GM15510 (cell line): ENCODE results near the gene PLBD2.

Experiments used
- POLR2A ChIP-seq: IDR thresholded peaks from 3 replicates; pipeline ENCODE4 v1.6.1; 2011; ENCODE audit warnings: borderline replicate concordance; ENCODE audit not compliant: insufficient read length; ENCODE audit errors: extremely low read depth

PLBD2 gene

DNA sequence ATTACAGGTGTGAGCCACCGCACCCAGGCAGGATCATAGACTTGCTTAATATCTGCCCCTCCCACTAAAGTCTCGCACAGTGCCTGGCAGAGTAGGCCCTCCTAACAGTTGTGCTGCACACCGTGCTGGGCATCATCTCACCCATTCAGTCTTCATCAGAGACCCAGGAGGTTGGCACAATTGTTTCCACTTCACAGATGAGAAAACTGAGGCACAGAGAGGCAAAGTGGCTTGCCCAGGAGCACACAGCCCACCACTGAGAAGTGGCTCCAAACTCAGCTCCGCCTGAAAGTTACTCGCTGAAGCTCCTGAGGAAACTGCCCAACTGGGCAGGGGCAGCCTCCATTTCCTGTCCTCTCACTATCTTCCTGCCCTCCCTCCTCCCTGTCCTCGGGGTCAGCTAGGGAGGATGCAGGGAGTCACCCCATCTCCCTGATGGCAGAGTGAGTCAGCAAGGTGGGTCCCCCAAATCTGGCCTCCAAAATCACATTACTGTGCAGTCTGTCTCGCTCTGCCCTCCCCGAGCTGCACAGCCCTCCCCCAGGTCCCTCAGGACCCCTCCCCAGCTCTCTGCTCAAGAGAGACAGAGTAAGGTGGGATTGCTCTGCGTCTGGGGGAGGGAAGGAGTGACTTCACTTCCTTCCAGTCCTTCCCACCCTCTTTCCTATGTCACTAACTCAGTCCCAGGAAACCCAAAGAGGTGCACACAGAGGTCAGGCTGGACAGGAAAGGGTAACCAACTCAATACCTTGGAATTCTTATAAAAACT, 29.2 kb upstream of the PLBD2 start:
- no peak for TF ChIP-seq POLR2A

GRCh38 chr12:113329791-113330417, 28.5 kb upstream of the PLBD2 start:
- no peak for TF ChIP-seq POLR2A

DNA sequence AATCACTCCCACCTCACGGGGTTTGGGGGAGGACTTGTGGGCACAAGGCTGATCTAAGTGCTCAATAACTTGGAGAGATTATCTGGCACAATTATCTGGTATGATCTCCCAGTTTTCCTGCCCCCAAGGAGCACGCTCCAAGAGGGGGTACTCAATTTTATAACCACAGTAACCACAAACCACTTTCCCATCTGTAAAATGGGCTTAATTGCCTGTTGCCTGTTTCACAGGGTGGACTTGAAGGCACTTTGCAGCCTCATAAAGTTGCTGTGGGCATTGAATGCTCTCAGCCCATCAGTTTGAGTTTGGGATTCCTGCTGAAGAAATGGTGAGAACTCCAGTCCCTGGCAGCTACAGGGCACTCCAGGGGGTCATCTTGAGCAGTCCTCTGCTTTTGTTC, 27.9 kb upstream of the PLBD2 start:
- TF ChIP-seq POLR2A = no peak

DNA sequence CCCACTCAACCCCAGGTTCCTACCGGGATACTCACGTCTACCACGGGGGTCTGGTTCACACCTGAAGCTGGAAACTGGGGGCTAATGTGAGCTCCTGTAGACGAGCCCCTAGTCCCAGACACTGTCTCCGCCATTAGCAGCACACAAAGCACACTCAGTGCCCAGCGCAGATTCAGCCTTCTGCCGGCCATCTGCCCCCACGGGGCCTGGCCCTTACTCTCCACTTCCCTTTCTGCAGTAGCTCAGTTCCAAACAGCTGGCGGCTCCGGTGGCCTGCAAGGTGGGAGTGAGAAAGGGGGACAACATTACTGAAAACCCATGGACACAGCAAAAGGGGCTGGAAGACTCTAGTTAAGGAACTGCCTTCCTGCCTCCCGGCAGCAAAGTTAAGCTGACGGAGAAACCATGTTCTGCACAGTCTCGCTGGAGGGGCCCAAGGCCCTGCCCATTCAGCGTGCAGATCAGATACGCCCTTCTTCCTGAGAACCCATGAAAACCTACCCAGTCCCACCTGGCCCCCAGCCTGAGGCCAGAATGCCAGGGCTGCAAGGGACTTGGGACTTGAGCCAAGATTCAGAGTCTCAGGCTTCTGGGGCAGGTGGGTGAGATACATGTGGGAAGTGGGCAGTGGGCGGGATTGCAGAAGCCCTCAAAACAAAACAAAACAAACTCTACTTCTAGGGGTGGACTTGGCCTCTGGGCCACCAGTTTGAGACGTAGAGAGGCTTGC, 25.5 kb upstream of the PLBD2 start:
- TF ChIP-seq POLR2A = no peak

GRCh38 chr12:113333418-113333750, 25.0 kb upstream of the PLBD2 start:
- no peak for TF ChIP-seq POLR2A

DNA sequence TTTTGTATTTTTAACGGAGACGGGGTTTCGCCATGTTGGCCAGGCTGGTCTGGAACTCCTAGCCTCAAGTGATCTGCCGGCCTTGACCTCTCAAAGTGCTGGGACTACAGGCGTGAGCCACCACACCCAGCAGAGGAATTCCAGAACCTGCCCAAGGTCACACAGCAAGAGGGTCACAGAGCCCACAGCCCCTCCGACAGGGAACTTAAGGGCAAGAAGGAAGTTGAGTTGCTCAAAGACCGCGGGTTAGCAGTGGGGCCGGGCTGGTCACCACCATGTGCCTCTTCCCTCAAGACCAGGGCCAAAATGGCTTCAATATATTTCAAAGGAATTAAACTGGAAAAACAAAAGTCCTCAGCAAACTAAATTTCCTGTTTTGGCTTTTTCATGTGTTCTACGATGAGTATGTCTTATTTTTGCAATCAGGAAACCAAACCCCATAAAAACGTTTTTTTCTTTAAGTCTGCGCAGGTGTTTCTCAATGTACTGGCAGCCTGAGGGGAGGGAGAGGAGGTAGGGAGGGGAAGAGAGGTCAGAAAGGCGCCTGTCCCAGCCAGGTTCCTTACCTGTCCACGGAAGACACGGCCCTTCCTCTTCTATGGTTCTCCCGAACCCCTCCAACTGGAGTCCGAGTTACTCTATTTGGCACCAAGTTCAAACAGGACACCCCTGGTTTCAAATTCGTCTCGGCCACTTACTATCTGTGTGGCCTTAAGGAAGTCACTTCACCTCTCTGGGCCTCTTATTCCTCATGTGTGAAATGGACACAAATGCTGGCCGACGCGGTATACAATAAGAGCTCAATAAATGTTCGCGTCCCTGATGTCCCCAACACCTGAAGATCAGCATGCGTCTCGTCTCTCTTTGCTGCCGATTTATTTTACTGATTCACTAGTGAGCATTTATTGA, 24.3 kb upstream of the PLBD2 start:
- no peak for TF ChIP-seq POLR2A

GRCh38 chr12:113334786-113335539, 23.4 kb upstream of the PLBD2 start, which contains the start of gene SLC8B1:
Gene SLC8B1, minus strand, starts transcription at chr12:113335109. Its CDS starts 2,231 bp downstream, at chr12:113332878.
- peak; percentile 86 for TF ChIP-seq POLR2A

DNA sequence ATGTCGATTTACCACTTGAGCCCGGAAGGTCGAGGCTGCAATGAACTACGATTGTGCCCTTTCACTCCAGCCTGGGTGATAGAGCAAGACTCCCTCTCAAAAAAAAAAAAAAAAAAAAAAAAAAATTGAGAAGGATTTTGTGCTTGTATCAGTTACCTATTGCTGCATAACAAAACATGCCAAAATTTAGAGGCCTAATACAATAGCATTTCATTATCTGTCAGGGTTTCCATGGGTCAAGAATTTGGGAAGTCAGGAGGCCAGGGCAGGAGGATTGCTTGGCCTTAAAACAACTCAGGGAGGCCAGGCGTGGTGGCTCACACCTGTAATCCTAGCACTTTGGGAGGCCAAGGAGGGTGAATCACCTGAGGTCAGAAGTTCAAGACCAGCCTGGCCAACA, 18.8 kb upstream of the PLBD2 start:
- no peak for TF ChIP-seq POLR2A

GRCh38 chr12:113340061-113340460, 18.3 kb upstream of the PLBD2 start:
- no peak for TF ChIP-seq POLR2A

DNA sequence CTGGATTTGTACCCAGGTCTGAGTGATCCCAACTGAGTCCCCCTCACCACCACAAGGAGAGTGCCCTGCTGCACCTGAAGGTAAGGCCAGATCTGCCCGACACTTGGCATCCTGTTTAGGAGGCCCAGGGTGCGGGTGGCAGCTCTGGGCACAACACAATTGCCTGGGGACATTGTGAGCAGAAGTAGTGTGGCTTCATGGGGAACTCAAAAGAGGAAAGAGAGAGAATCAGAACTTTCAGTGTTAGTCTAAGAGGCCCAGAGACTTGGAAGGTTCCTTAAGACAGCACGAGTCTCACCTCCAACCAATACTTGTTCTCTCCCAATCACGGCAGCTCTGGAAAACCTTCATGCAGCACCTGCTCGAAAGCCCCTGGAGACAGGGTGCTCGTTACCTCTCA, 16.9 kb upstream of the PLBD2 start:
- TF ChIP-seq POLR2A = no peak

DNA sequence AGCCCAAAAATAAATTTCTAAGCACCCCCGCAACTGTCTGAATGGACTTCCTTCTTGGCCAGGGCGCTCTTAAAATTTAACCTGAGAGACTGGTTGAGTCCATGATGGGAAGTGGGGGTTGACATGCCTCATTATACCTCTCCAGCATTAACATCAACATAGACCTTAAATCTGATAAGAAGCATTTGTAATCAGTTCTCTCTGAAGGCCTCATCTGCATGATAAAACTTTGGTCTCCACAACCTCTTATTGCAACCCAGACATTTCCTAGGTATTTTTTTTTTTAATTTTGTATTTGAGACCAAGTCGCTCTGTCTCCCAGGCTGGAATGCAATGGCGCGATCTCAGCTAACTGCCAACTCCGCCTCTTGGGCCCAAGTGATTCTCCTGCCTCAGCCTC, 13.1 kb upstream of the PLBD2 start:
- TF ChIP-seq POLR2A = no peak

GRCh38 chr12:113346353-113346752, 12.0 kb upstream of the PLBD2 start:
- no peak for TF ChIP-seq POLR2A

DNA sequence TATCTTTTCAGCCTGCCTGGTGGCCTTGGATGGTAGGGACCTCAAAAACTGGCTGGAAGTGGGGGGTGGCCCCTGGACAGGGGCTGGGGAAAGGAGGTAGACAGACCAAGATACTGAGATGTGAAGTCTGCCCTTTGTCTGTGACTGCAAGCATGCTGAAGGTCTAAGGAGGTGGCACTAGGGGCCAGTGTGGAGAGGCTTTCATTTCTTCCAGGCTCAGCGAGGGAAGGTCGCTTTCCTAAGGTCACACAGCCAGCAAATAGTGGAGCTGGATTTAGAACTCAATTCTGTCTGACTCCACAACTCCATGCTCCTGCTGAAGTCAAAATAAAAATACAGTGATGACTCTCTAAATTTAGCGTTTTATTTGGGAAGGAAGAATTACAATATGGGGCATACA, 11.3 kb upstream of the PLBD2 start:
- TF ChIP-seq POLR2A = no peak

DNA sequence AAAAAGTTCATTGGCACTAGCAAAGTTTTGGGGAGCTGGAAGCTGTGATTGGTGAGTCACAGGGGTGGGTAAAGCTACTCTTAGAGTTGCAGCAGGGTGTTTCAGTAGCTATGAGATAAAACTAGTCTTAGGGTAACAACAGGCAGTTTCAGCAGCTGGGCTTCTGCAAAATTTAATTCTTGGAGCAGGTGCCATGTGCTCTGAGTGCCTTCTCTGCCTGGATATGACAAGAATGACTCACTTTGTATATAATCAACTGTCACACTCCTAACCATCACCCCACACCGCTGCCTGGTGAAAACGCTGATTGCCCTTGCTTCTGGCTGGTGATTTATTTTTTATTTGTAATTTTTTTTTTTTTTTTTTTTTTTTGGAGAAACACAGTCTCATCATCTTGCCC, 10.5 kb upstream of the PLBD2 start:
- TF ChIP-seq POLR2A = no peak
